Cardiac atrium fibroblast (primary cell): Measurements from ENCODE around the gene TMEM14C. TPM values are rescaled to one million over a fixed set of nuclear protein-coding genes. Genes with fewer than 3 reads are reported as not detected.

Experiments used
- total RNA-seq: library from RNA; depleted of rRNA; stranded (reverse); fragments of >200 nt; gene quantifications from 2 replicates; pipeline ENCODE4 v1.2.3, GENCODE V29; 2015

Gene TMEM14C
- 194 and 198 TPM in 2 replicates for total RNA-seq

DNA sequence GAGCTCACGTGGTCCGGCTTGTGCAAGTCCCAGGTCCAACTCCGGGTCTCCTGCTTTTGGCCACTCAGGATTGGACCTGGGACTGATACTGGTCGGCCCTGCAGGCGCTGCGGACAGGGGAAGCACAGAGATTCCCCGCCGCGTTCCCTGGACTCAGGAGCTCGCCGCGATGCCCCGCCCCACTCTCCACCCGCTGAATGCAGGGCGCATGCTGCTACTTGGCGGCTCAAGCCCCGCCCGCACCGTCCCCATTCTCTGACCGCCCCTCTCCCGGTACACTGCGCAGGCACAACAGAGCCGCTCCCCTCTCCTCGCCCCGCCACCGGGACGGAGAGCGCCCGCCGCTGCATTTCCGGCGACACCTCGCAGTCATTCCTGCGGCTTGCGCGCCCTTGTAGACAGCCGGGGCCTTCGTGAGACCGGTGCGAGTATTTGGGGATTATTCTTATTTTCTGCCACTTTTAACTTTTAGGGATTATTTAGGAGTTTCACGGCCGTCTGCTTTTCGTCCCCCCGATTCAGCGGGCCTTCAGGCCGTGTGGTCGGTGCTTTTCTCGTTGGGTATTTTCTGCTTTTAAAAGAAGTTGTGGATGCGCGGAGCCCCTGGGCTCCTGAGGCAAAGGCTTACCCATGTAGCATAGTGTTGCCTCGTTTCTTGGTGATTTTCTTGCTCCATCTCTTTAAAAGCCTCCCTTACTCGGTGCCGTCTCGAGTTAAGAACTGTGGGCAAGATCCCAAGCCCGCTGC lies at the start of gene TMEM14C:
Gene TMEM14C (plus strand): TSS at position 251 of the 747 bp plus-strand sequence. CDS start 1,544 bp downstream, outside the sequence.

GRCh38 chr6:10694302-10695085 lies 28.4 kb upstream of the TMEM14C start, which contains the start of the genes C6orf52 and PAK1IP1:
C6orf52 (minus strand) TSS chr6:10694616; CDS start chr6:10687550, 7,066 bp downstream.
PAK1IP1 (plus strand) TSS chr6:10694972; CDS start chr6:10694986, 14 bp downstream.

GRCh38 chr6:10747251-10747972 lies 24.5 kb downstream of the TMEM14C start, which contains the start of gene TMEM14B:
TMEM14B (plus strand) TSS chr6:10747805; CDS start chr6:10749246, 1,441 bp downstream.

Other genes with a start within 250 kb of the TMEM14C start
- 0.16 TPM in 1 of 2 replicates, not detected in the other for gene GCNT2, start 201.7 kb upstream of the TMEM14C start, total RNA-seq
- 5.8 TPM in 1 of 2 replicates, not detected in the other for gene C6orf52, start 28.5 kb upstream of the TMEM14C start, total RNA-seq
- gene PAK1IP1, start 28.1 kb upstream of the TMEM14C start, total RNA-seq = 10.5 and 16.2 TPM in 2 replicates
- gene TMEM14B, start 24.7 kb downstream of the TMEM14C start, total RNA-seq = 111 and 114 TPM in 2 replicates
- gene MAK, start 115.5 kb downstream of the TMEM14C start, total RNA-seq = not detected in 2 replicates
- gene GCM2, start 159.0 kb downstream of the TMEM14C start, total RNA-seq = not detected in 2 replicates
- gene SYCP2L, start 164.0 kb downstream of the TMEM14C start, total RNA-seq = not detected in 2 replicates